DMS 273 treated with DMSO at 0.1 percent for 48 hours (cell line): Measurements from ENCODE around the gene DOCK6.
A peak's percentile ranks its signal among the peaks of the same experiment; 100 is the strongest.

Source experiments
- DNase-seq: peaks from one replicate; lab custom pipeline; 2025; lab: John Stamatoyannopoulos, UW

Gene DOCK6

DNA sequence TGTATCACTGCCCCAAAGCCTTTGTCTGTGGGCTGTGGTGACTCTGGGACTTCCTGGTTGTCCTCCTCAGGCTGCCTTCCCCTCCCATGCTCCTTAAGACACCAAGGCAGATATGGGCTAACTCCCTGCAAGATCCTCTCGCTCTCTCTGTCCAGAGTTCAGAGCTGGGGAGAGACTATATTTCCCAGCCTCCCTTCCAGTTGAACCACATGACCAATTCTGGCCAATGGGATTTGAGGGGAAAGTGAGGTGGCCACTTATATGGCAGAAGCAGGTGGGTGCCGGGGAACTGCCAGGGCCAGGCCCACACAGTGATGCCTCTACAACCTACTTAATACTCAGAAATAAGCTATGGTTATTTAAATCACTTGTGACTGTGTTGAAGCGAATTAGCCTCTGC is 39.1 kb downstream of the DOCK6 start:
- DNase-seq = no peak

GRCh38 chr19:11221082-11221598 is 41.2 kb downstream of the DOCK6 start:
- no peak for DNase-seq

DNA sequence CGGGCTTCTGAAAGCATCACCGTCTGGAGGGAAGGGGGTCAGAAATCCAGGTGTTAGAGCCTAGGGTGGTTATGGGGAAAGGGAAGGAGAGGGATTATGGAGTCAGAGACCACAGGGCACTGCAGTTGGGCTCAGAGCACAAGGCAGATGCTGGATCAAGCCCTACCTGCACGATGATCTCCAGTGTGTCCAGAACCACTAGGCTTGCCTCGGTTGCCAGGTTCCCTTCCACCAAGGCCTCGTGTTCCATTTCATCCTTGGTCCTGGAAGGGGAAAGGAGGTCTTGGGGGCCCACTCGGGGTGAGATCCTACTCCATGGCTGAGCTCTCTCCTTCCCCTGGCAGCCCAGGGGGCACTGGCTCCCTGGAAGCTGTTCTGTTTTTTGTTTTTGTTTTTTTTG is 47.9 kb downstream of the DOCK6 start:
- no peak for DNase-seq

DNA sequence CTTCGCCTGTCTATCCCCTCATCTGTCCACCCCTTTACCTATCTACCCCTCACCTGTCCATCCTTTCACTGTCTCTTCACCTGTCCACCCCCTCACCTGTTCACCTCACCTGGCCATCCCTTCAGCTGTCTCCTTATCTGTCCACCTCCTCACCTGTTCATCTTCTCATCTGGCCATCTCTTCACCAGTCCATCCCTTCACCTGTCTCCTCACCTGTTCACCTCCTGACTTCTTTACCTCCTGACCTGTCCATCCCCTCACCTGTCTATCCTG is 51.7 kb downstream of the DOCK6 start:
- DNase-seq = no peak

- DNase-seq = no peak
Observed at GRCh38 chr19:11209839-11210655, 52.3 kb downstream of the DOCK6 start.

DNA sequence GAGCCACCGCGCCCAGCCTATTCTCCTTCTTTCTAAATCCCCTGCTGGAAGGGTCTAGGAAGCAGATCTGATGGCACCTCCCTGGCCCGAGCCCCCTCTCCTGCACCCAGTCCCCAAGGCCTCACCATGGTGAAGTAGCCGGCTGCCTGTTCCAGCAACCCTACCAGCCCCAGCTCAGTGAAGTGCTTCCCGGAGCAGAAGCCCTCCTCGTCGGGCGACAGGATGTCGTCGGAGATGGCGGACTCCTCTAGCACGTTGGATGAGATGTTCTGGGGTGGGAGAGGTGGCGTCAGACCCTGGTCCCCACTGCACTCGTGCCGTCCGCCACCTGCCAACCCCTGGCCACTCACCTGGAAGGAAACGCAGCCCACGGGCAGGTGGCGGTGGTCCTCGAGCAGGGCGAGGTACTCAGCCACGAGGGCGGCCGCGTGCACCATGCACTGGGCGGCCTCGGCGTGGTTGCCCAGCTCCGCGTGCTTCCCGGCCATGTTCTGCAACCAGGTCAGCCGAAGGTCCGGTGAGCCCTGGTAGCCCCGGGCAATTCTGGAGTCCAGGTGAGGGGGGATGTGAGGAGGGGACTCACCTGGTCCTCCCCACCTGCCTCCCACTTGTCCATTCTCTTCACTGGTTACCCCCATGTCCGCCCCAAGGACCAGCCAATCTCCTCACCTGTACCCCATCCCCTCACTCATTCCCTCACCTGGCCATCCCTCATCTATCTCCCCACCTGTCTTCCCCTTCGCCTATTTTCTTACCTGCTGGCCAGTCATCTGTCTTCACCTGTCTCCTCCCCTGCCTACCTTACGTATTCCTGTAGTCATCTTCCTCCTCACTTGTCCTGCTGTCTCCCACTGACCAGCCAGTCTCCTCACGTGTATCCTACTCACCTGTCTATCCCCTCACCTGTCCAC is 53.5 kb downstream of the DOCK6 start:
- DNase-seq = no peak

DNA sequence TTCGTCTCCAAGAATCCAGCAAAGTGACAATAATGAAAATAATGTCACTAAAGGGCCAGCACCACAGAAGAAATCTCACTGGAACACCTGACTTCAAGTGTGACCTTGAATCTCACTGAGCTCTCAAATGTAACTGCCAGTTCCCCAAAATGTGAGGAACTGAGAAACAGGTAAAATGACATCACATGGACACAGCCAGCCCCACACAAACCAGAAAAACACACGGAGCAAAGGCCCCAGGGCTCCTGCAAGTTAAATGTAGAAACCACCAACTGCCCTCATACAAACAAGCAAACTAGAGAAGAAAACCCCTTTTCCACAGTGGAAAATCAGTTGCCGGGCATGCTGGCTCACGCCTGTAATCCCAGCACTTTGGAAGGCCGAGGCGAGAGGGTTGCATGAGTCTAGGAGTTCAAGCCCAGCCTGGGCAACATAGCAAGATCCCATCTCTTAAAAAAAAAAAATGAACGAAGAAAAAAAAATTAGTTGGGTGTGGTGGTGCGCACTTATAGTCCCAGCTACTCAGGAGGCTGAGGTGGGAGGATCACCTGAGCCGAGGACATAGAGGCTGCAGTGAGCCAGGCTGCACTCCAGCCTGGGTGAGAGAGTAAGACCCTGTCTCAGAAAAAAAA is 56.3 kb downstream of the DOCK6 start:
- DNase-seq = no peak

- peak; percentile 51 for DNase-seq
Observed at GRCh38 chr19:11204943-11205349, 57.4 kb downstream of the DOCK6 start.

GRCh38 chr19:11204076-11204602 is 58.2 kb downstream of the DOCK6 start:
- no peak for DNase-seq

DNA sequence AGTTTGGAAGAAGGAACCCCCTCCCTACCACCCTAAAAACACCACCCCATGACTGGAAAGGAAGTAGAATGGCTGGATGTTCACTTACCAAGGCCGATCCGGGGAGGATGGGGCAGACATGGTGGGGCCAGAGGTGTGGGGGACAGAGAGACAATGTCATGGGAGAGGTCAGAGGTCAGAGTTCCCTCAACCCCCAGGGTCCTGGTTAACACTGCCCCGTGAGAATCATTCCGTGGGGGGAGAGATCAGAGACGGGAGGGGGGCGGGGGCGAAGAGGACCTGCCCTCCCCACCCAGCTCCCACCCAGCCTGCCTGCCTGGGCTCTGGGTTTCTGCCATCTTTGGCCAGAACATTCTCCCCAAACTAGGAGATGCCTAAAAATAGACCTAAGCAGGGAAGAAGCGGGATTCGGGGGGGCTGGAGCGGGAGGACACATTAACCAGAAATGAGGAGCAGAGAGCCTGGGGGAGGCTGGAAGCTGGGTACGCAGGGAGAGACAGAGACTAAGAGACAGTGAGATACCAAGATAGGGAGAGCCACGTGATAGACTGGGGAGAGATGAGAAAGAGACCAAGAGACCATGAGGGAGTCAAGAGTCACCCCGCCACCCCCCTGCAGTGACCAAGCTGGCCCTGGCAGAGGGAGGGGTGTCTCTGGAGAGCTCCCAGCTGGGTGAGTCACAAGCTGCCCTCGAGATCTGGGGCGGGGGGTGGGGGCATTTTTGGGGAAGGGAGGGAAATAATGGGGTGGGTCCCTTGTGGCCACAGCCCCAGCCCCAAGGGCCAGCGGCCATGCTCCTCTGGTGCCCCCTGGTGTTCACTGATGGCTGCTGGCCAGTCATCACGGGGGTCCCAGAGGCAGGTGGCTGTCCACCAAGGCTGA is 58.9 kb downstream of the DOCK6 start:
- no peak for DNase-seq

DNA sequence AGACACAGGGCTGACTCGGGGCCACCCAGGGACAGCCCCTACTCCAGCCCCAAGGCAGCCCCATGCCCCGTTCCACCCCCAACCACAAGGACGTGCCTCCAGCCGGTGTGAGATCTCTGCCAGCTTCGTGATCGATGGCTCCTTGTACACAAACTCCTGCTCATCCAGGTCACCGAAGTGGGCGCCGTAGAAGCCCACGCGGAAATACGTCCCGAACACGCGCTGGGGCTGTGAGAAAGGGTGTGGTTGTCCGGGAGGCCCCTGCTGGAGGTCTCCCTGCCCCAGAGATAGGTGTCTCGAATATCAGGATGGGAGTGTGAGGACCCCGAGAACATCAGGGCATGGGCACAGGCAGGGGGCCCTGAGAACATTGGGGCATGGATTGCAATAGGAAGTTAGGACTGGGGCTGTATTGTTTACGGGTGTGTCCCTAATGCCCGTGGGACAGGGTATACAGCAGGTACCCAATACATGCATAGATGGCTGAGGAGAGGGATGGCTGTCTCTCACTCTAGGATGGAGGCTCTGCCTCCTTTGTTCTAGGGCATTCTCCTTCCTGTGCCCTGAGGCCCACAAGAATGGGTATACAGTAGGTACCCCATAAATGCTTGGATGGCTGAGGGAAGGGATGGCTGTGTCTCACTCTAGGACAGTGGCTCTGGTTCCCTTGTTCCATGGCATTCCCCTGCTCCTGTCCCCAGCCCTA is 59.7 kb downstream of the DOCK6 start:
- DNase-seq = no peak

- DNase-seq = no peak
Observed at GRCh38 chr19:11201791-11202190, 60.5 kb downstream of the DOCK6 start.

GRCh38 chr19:11200931-11201330 is 61.4 kb downstream of the DOCK6 start:
- no peak for DNase-seq

- no peak for DNase-seq
Observed at GRCh38 chr19:11200015-11200574, 62.2 kb downstream of the DOCK6 start.

DNA sequence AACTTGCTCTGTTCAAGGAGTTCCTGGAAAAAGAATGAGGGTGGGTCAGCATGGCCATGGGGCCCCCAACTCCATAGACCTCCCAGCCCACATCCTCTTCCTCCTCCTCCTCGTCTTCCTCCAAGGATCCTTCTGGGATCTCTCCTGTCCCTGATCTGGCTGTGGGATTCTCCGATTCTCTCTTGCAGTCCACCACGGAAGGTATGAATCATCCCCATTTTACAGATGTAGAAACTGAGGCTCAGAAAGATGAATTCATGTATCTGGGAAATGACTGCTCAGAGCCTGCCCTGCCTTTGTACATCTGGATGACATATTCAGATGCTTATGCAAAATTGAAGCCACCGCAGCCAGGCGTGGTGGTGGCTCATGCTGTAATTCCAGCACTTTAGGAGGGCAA is 62.8 kb downstream of the DOCK6 start:
- DNase-seq = no peak

DNA sequence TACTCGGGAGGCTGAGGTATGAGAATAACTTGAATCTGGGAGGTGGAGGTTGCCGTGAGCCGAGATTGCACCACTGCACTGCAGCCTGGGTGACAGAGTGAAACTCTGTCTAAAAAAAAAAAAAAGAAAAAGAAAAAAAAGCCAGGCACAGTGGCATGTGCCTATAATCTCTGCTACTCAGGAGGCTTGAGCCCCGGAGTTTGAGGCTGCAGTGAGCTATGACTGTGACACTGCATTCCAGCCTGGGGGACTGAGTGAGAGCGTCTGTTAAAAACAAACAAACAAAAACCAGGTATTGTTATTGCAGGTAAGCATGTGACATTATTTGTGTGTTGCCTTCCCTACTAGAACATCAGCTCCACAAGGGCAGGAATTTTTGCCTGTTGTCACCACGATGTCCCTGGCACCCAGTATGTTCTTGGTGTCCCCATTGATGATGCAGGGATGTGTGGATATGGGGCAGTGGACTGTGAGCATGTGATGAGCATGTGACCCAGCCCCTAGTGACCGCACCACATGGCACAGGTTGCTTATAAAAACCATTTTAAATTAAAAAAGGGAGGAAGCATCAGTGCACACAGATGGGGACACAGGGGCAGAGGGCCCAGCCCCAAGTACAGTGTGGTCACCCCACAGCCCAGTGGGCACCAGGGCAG is 63.4 kb downstream of the DOCK6 start:
- no peak for DNase-seq

GRCh38 chr19:11198175-11198534 is 64.2 kb downstream of the DOCK6 start:
- no peak for DNase-seq

DNA sequence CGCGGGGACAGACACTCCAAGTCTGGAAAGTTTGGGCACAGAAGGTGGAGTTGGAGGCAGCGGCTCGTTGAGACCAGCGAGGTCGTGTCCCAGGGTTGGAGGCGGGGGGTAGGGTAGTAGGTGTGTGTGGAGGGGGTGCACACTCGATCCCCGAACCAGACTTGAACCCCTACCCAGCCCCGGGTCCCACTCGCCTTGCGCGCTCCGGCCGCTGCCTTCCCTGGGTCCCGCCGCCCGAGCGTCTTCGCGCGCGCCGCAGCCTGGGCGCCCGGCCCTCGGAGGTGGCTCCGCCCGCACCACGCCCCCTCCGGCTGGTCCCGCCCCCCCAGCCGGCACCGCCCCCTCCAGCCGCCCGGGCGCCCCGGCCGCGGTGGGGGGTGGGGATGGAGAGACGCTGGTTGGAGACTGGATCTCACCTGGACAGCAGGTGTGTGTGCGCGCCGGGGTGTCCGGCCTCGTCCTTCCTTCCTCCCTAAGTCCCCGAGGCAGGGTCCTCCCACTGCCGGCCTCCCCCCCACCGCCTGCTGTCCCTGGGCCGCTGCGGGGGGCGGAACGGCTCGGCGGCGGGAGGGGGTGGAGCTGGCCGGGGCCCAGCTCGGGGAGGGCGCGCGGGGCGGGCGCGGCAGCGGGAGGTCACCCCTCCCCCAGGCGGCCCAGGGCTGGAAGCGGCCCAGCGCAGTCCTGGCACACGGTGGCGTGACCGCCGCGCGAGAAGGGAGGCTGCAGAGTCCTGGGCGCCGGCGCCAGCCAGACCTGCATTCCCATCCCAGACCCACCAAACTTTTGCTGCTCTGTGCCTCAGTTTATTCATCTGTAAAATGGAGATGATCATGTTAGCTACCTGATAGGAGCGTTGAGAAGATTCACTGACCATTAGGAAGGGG is 64.8 kb downstream of the DOCK6 start, which contains the start of gene KANK2:
Gene KANK2 (minus strand): TSS at position 255 of the 884 bp plus-strand sequence. CDS start 3,034 bp downstream, outside the sequence.
- DNase-seq = peak; percentile 36
